Vagina (tissue), 2 donors: ENCODE measurements around the gene AMIGO3.

Experiments used
- CTCF ChIP-seq, 3 experiments: fragments of 450-650 bp in 2 of 3; fragments of 200-600 bp in 1 of 3; sonication (generic) in 1 of 3; IDR thresholded peaks; one replicate each; pipeline ENCODE4 v1.5.1; 2017 to 2019; ENCODE audit warnings: antibody characterized with exemption in 3 of 3, mild to moderate bottlenecking in 2 of 3, moderate library complexity in 2 of 3
- POLR2A ChIP-seq, 2 donors: fragments of 450-650 bp; IDR thresholded peaks; one replicate each; pipeline ENCODE4 v1.6.1; 2017; ENCODE audit warnings: antibody characterized with exemption in 2 of 2, mild to moderate bottlenecking in 2 of 2, moderate library complexity in 2 of 2

GRCh38 chr3:49729966-49730609, 10.6 kb upstream of the AMIGO3 start:
- TF ChIP-seq CTCF (IDR thresholded peaks at IDR 0.05) = no peak
- TF ChIP-seq POLR2A (IDR thresholded peaks at IDR 0.05) = no peak
